ENCODE data around the gene MACF1. TPM values are rescaled to one million over a fixed set of nuclear protein-coding genes. Genes with fewer than 3 reads are reported as not detected.
A peak's percentile ranks its signal among the peaks of the same experiment; 100 is the strongest.
"Not testable (repeated sequence)": the region's sequence is repeated elsewhere in the genome, so short reads cannot be mapped to it uniquely, and the experiment has no call there.

The MACF1 gene
- total RNA-seq, 2 experiments from 2014 or later = 353 to 366 TPM

- H3K27me3 Mint-ChIP-seq (ENCODE audit: low read depth); CTCF ChIA-PET; H3K4me1 Mint-ChIP-seq (ENCODE audit: low read depth); H3K36me3 Mint-ChIP-seq (ENCODE audit: low read depth); ATAC-seq; H3K9me3 Mint-ChIP-seq (ENCODE audit: insufficient read depth); DNase-seq; POLR2A ChIA-PET; H3K4me3 Mint-ChIP-seq; H3K27ac Mint-ChIP-seq: not testable (repeated sequence)
Measured at GRCh38 chr1:39517936-39518335, 313.4 kb downstream of the MACF1 start.

GRCh38 chr1:39519376-39519775, 314.9 kb downstream of the MACF1 start:
- DNase-seq; ATAC-seq; POLR2A ChIA-PET; CTCF ChIA-PET; H3K27me3 Mint-ChIP-seq (ENCODE audit: low read depth); H3K4me3 Mint-ChIP-seq; H3K4me1 Mint-ChIP-seq (ENCODE audit: low read depth); H3K27ac Mint-ChIP-seq; H3K9me3 Mint-ChIP-seq (ENCODE audit: insufficient read depth); H3K36me3 Mint-ChIP-seq (ENCODE audit: low read depth): not testable (repeated sequence)

GRCh38 chr1:39522221-39522620, 317.7 kb downstream of the MACF1 start:
- H3K9me3 Mint-ChIP-seq (ENCODE audit: insufficient read depth); ATAC-seq; H3K27me3 Mint-ChIP-seq (ENCODE audit: low read depth); CTCF ChIA-PET; H3K27ac Mint-ChIP-seq; H3K4me3 Mint-ChIP-seq; DNase-seq; H3K36me3 Mint-ChIP-seq (ENCODE audit: low read depth); POLR2A ChIA-PET: not testable (repeated sequence)
- H3K4me1 Mint-ChIP-seq (ENCODE audit: low read depth) = peaks cover 25% of the 10 kb centered on the region

- Mint-ChIP-seq H3K9me3 (ENCODE audit: insufficient read depth) (no peaks in the 10 kb centered on the region), H3K4me3 (no peak overlapping the region), H3K36me3 (ENCODE audit: low read depth) (peaks cover 4% of the 10 kb centered on the region), H3K27me3 (ENCODE audit: low read depth) (no peaks in the 10 kb centered on the region), H3K4me1 (ENCODE audit: low read depth) (peaks cover 25% of the 10 kb centered on the region), H3K27ac (no peak overlapping the region)
- ChIA-PET CTCF (no interaction called here), POLR2A (no interaction called here)
- DNase-seq = no peak
- no peak for ATAC-seq
Measured at GRCh38 chr1:39522661-39523567, 318.4 kb downstream of the MACF1 start.

GRCh38 chr1:39524171-39524570, 319.7 kb downstream of the MACF1 start:
- no peak for DNase-seq
- ATAC-seq = no peak
- Mint-ChIP-seq H3K36me3 (ENCODE audit: low read depth) (peaks cover 6% of the 10 kb centered on the region), H3K27me3 (ENCODE audit: low read depth) (no peaks in the 10 kb centered on the region), H3K4me3 (no peak overlapping the region), H3K4me1 (ENCODE audit: low read depth) (peaks cover 25% of the 10 kb centered on the region), H3K9me3 (ENCODE audit: insufficient read depth) (no peaks in the 10 kb centered on the region), H3K27ac (peak overlapping the region; percentile 47)
- POLR2A ChIA-PET = no interaction called here
- CTCF ChIA-PET = no interaction called here

- H3K36me3 Mint-ChIP-seq (ENCODE audit: low read depth) = peaks cover 9% of the 10 kb centered on the region
- CTCF ChIA-PET = no interaction called here
- peaks cover 25% of the 10 kb centered on the region for H3K4me1 Mint-ChIP-seq (ENCODE audit: low read depth)
- ATAC-seq (no peak), DNase-seq (no peak)
- peak overlapping the region; percentile 27 for H3K27ac Mint-ChIP-seq
- no peak overlapping the region for H3K4me3 Mint-ChIP-seq
- POLR2A ChIA-PET = no interaction called here
- H3K9me3 Mint-ChIP-seq (ENCODE audit: insufficient read depth) = no peaks in the 10 kb centered on the region
- no peaks in the 10 kb centered on the region for H3K27me3 Mint-ChIP-seq (ENCODE audit: low read depth)
Measured at GRCh38 chr1:39524591-39525365, 320.3 kb downstream of the MACF1 start.

- Mint-ChIP-seq H3K4me3 (peak overlapping the region; percentile 5), H3K36me3 (ENCODE audit: low read depth) (peaks cover 9% of the 10 kb centered on the region), H3K4me1 (ENCODE audit: low read depth) (peaks cover 25% of the 10 kb centered on the region), H3K9me3 (ENCODE audit: insufficient read depth) (no peaks in the 10 kb centered on the region), H3K27me3 (ENCODE audit: low read depth) (no peaks in the 10 kb centered on the region), H3K27ac (peak overlapping the region; percentile 86)
- ATAC-seq = peak; percentile 96
- POLR2A ChIA-PET = no interaction called here
- peak; percentile 83 for DNase-seq
- CTCF ChIA-PET = interaction anchor here (1.6 kb wide), 1 partner anchor 13 kb away, joined by 5 read pairs; no protein-coding TSS in a partner anchor
Measured at GRCh38 chr1:39525366-39526165, 321.1 kb downstream of the MACF1 start.

GRCh38 chr1:39526466-39527189, 322.1 kb downstream of the MACF1 start:
- Mint-ChIP-seq H3K36me3 (ENCODE audit: low read depth) (peaks cover 13% of the 10 kb centered on the region), H3K27ac (no peak overlapping the region), H3K9me3 (ENCODE audit: insufficient read depth) (no peaks in the 10 kb centered on the region), H3K27me3 (ENCODE audit: low read depth) (no peaks in the 10 kb centered on the region), H3K4me3 (no peak overlapping the region), H3K4me1 (ENCODE audit: low read depth) (peaks cover 25% of the 10 kb centered on the region)
- ChIA-PET POLR2A (no interaction called here), CTCF (interaction anchor here (1.6 kb wide), 1 partner anchor 12 kb away, joined by 5 read pairs; no protein-coding TSS in a partner anchor)
- ATAC-seq (no peak), DNase-seq (no peak)

GRCh38 chr1:39527190-39527579, 322.7 kb downstream of the MACF1 start:
- H3K9me3 Mint-ChIP-seq (ENCODE audit: insufficient read depth); POLR2A ChIA-PET; CTCF ChIA-PET; H3K27ac Mint-ChIP-seq; ATAC-seq; DNase-seq; H3K4me3 Mint-ChIP-seq; H3K27me3 Mint-ChIP-seq (ENCODE audit: low read depth): not testable (repeated sequence)
- Mint-ChIP-seq H3K36me3 (ENCODE audit: low read depth) (peaks cover 19% of the 10 kb centered on the region), H3K4me1 (ENCODE audit: low read depth) (peaks cover 25% of the 10 kb centered on the region)

- H3K4me1 Mint-ChIP-seq (ENCODE audit: low read depth) = peaks cover 25% of the 10 kb centered on the region
- no peak overlapping the region for H3K4me3 Mint-ChIP-seq
- peaks cover 19% of the 10 kb centered on the region for H3K36me3 Mint-ChIP-seq (ENCODE audit: low read depth)
- POLR2A ChIA-PET = no interaction called here
- H3K27ac Mint-ChIP-seq = no peak overlapping the region
- no peaks in the 10 kb centered on the region for H3K27me3 Mint-ChIP-seq (ENCODE audit: low read depth)
- ATAC-seq (no peak), DNase-seq (no peak)
- CTCF ChIA-PET = no interaction called here
- H3K9me3 Mint-ChIP-seq (ENCODE audit: insufficient read depth) = no peaks in the 10 kb centered on the region
Measured at GRCh38 chr1:39528082-39528481, 323.6 kb downstream of the MACF1 start.

- Mint-ChIP-seq H3K27ac (no peak overlapping the region), H3K36me3 (ENCODE audit: low read depth) (peaks cover 21% of the 10 kb centered on the region), H3K27me3 (ENCODE audit: low read depth) (no peaks in the 10 kb centered on the region), H3K4me3 (no peak overlapping the region), H3K4me1 (ENCODE audit: low read depth) (peaks cover 15% of the 10 kb centered on the region), H3K9me3 (ENCODE audit: insufficient read depth) (no peaks in the 10 kb centered on the region)
- POLR2A ChIA-PET = no interaction called here
- CTCF ChIA-PET = interaction anchor here (2.0 kb wide), 1 partner anchor 9 kb away, joined by 8 read pairs; no protein-coding TSS in a partner anchor
- ATAC-seq (no peak), DNase-seq (no peak)
Measured at GRCh38 chr1:39529901-39530535, 325.5 kb downstream of the MACF1 start.

Measured in activated CD8-positive, alpha-beta T cell treated with anti-CD3 and anti-CD28 coated beads, Interleukin-2, amount 10 ng/mL, durations not matched to agents 7 days and 5 days (primary cell).